CD8-positive, alpha-beta memory T cell (primary cell): Measurements from ENCODE around the gene IRF5. TPM values are rescaled to one million over a fixed set of nuclear protein-coding genes. Genes with fewer than 3 reads are reported as not detected.
"Not testable (repeated sequence)": the region's sequence is repeated elsewhere in the genome, so short reads cannot be mapped to it uniquely, and the experiment has no call there.

Source experiments
- CTCF ChIA-PET: fragments of 350-600 bp; sonication (Branson Sonifier 250); formaldehyde crosslinking; loops from one replicate; lab custom pipeline; 2021; ENCODE audit warnings: antibody characterized with exemption; lab: Charles Lee
- POLR2A ChIA-PET: fragments of 350-600 bp; sonication (Branson Sonifier 250); formaldehyde crosslinking; loops from one replicate; lab custom pipeline; 2021; ENCODE audit warnings: antibody characterized with exemption; lab: Charles Lee
- DNase-seq, 5 donors: peaks; one replicate each; pipeline versions ENCODE4 v3.0.0 to v3.0.0-alpha.2; 2020 to 2022; ENCODE audit warnings: mixed read lengths in 1 of 5
- H3K27ac ChIP-seq: one replicate; pipeline ENCODE4 v1.7.0; 2013; ENCODE audit warnings: low read depth, mild to moderate bottlenecking, low read length, moderate library complexity
- H3K27me3 ChIP-seq: 2 replicates; pipeline ENCODE4 v1.7.0; 2013; ENCODE audit warnings: low read length, mild to moderate bottlenecking; ENCODE audit not compliant: insufficient read depth, poor library complexity, severe bottlenecking
- H3K36me3 ChIP-seq: 2 replicates; pipeline ENCODE4 v1.7.0; 2013; ENCODE audit warnings: mild to moderate bottlenecking, low read length, moderate library complexity; ENCODE audit not compliant: insufficient read depth
- H3K4me1 ChIP-seq: 2 replicates; pipeline ENCODE4 v1.7.0; 2013; ENCODE audit warnings: mild to moderate bottlenecking, low read length, moderate library complexity; ENCODE audit not compliant: insufficient read depth
- H3K4me3 ChIP-seq: 2 replicates; pipeline ENCODE4 v1.7.0; 2013; ENCODE audit warnings: mild to moderate bottlenecking, low read length
- H3K9me3 ChIP-seq: 2 replicates; pipeline ENCODE4 v1.7.0; 2013; ENCODE audit warnings: mild to moderate bottlenecking, low read length
- H3K27ac Mint-ChIP-seq, 8 donors: one replicate each; pipeline ENCODE4 v1.8.0; 2020 to 2021; ENCODE audit warnings: mixed read lengths in 8 of 8, mild to moderate bottlenecking in 6 of 8, inconsistent platforms in 3 of 8, moderate library complexity in 3 of 8
- H3K27me3 Mint-ChIP-seq, 2 donors: one replicate each; pipeline ENCODE4 v1.8.0; 2020 to 2021; ENCODE audit warnings: mixed read lengths in 2 of 2, mild to moderate bottlenecking in 1 of 2, moderate library complexity in 1 of 2
- H3K36me3 Mint-ChIP-seq, 3 donors: one replicate each; pipeline ENCODE4 v1.8.0; 2020 to 2021; ENCODE audit warnings: mixed read lengths in 3 of 3, inconsistent platforms in 1 of 3, mild to moderate bottlenecking in 1 of 3
- H3K4me1 Mint-ChIP-seq, 3 donors: one replicate each; pipeline ENCODE4 v1.8.0; 2020 to 2021; ENCODE audit warnings: mixed read lengths in 3 of 3, inconsistent platforms in 1 of 3, mild to moderate bottlenecking in 1 of 3
- H3K4me3 Mint-ChIP-seq, 7 donors: one replicate each; pipeline ENCODE4 v1.8.0; 2020 to 2021; ENCODE audit warnings: mixed read lengths in 7 of 7, mild to moderate bottlenecking in 6 of 7, moderate library complexity in 4 of 7, inconsistent platforms in 2 of 7
- H3K9me3 Mint-ChIP-seq, 5 donors: one replicate each; pipeline ENCODE4 v1.8.0; 2020 to 2022; ENCODE audit warnings: mixed read lengths in 5 of 5, mild to moderate bottlenecking in 3 of 5, moderate library complexity in 2 of 5, inconsistent platforms in 1 of 5
- polyA plus RNA-seq: library from polyadenylated mRNA; unstranded; fragments of 300-500 nt; fragmentation: Illumina TruSeq; gene quantifications from one replicate; pipeline ENCODE4 v1.2.3, GENCODE V29; 2021
- total RNA-seq, 2 experiments: library from RNA; stranded (reverse); gene quantifications; one replicate each; pipeline ENCODE4 v1.2.3, GENCODE V29; 2021

IRF5 gene
- total and polyA plus RNA-seq, 3 experiments from 2014 or later: 7.1 to 15.2 (median 7.8) TPM

DNA sequence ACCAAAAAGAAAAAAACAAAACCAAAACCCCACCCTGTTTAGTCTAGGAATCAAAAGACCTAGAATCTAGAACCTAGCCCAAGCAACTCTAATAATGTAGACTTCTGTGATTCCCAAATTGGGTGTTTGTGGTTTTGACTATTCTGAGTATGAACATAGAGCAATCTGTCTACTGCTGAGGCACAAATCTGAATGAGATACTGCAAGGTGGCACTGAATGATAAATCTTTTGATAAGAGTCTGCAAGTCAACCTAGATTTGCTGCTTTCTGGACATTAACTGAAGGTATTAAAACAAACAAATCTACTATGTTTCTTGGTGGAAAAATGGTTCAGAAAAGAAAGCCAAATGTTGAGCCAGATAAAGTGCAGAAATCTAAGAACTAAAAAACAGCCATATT lies 50.6 kb downstream of the IRF5 start:
- Mint-ChIP-seq H3K27me3 (no peaks in the 10 kb centered on the region), H3K4me1 (peaks cover 0 to 1% (median 0%) of the 10 kb centered on the region in 3 donors), H3K4me3 (no peak overlapping the region), H3K9me3 (no peaks in the 10 kb centered on the region), H3K27ac (peak overlapping the region in 1 of 8 donors; percentile 68), H3K36me3 (peaks cover 3 to 85% (median 18%) of the 10 kb centered on the region in 3 donors)
- CTCF ChIA-PET: no interaction called here
- POLR2A ChIA-PET: no interaction called here
- H3K4me1 ChIP-seq: no peaks in the 10 kb centered on the region
- H3K36me3 ChIP-seq: peaks cover 29% of the 10 kb centered on the region
- H3K9me3 ChIP-seq: no peaks in the 10 kb centered on the region
- DNase-seq: no peak
- no peaks in the 10 kb centered on the region for H3K27me3 ChIP-seq
- no peak overlapping the region for H3K27ac ChIP-seq
- no peak overlapping the region for H3K4me3 ChIP-seq

DNA sequence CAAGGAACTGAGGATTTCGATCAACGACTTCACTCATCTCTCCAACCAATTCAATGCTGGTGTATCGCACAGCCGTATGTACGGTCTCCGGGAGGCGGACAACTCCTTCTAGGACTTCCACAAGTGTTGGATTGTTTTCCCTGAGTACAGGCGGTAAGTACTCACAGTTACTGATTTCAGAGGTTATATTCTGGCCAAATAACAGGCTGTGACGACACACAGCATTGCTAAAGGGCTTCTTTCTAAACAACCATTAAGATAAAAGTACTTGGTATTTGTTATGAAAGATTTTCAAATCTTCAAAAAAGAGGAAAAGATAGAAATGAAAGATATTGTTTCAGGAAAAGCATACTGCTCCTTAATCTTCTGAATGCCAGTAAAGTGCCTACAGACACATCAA lies 52.2 kb downstream of the IRF5 start:
- Histone ChIP-seq H3K27me3 (no peaks in the 10 kb centered on the region), H3K4me3 (no peak overlapping the region), H3K27ac (no peak overlapping the region), H3K36me3 (peaks cover 18% of the 10 kb centered on the region), H3K9me3 (no peaks in the 10 kb centered on the region), H3K4me1 (no peaks in the 10 kb centered on the region)
- H3K4me1 Mint-ChIP-seq: peaks cover 0 to 1% (median 0%) of the 10 kb centered on the region in 3 donors
- H3K27me3 Mint-ChIP-seq: no peaks in the 10 kb centered on the region
- ChIA-PET POLR2A (no interaction called here), CTCF (interaction anchor here (0.6 to 0.7 kb wide), 2 partner anchors 450 to 1495 kb away, joined by 3 read pairs; no protein-coding TSS in a partner anchor)
- H3K27ac Mint-ChIP-seq: no peak overlapping the region
- H3K36me3 Mint-ChIP-seq: peaks cover 3 to 83% (median 17%) of the 10 kb centered on the region in 3 donors
- no peaks in the 10 kb centered on the region for H3K9me3 Mint-ChIP-seq
- no peak overlapping the region for H3K4me3 Mint-ChIP-seq
- DNase-seq: no peak

DNA sequence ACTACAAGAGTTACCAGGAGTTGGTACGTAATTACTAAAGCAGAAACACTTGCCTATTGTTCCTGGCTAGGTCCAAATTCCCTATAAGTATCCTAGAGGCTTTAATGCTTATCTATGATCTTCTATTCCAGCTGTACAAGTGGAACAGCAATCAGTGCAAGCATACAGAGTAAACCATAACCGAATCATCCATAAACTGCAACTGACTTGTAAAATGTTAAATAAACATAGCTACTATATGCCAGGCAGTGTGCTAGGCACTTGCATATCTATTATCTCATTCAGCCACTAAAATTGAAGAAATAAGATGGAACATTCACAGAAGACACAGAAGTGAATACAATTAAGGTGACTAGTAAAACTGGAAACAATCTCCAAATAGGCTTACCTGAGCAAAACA lies 55.7 kb downstream of the IRF5 start:
- POLR2A ChIA-PET: interaction anchor here (0.6 kb wide), 1 partner anchor 48 kb away, joined by 4 read pairs; no protein-coding TSS in a partner anchor
- no peak overlapping the region for H3K27ac Mint-ChIP-seq
- no peaks in the 10 kb centered on the region for H3K4me1 Mint-ChIP-seq
- CTCF ChIA-PET: no interaction called here
- Histone ChIP-seq H3K4me1 (no peaks in the 10 kb centered on the region), H3K9me3 (no peaks in the 10 kb centered on the region), H3K27ac (no peak overlapping the region), H3K36me3 (peaks cover 10% of the 10 kb centered on the region), H3K27me3 (no peaks in the 10 kb centered on the region), H3K4me3 (no peak overlapping the region)
- peaks cover 0 to 78% (median 13%) of the 10 kb centered on the region in 3 donors for H3K36me3 Mint-ChIP-seq
- no peak overlapping the region for H3K4me3 Mint-ChIP-seq
- H3K27me3 Mint-ChIP-seq: no peaks in the 10 kb centered on the region
- no peaks in the 10 kb centered on the region for H3K9me3 Mint-ChIP-seq
- no peak for DNase-seq

- H3K4me1 Mint-ChIP-seq, DNase-seq, H3K27ac Mint-ChIP-seq, H3K4me1 ChIP-seq, H3K27me3 Mint-ChIP-seq, H3K9me3 ChIP-seq, H3K27ac ChIP-seq, H3K27me3 ChIP-seq, H3K4me3 ChIP-seq, H3K9me3 Mint-ChIP-seq, H3K4me3 Mint-ChIP-seq, CTCF ChIA-PET: not testable (repeated sequence)
- H3K36me3 ChIP-seq: peaks cover 14% of the 10 kb centered on the region
- peaks cover 0 to 77% (median 13%) of the 10 kb centered on the region in 3 donors for H3K36me3 Mint-ChIP-seq
- POLR2A ChIA-PET: interaction anchor here (0.7 kb wide), 1 partner anchor 87 kb away, joined by 3 read pairs; no protein-coding TSS in a partner anchor
These were observed 56.8 kb downstream of the IRF5 start for GRCh38 chr7:128994560-128994959.

GRCh38 chr7:128997181-128997580 lies 59.5 kb downstream of the IRF5 start:
- POLR2A ChIA-PET: no interaction called here
- H3K4me1 ChIP-seq: no peaks in the 10 kb centered on the region
- no peak overlapping the region for H3K27ac ChIP-seq
- no peaks in the 10 kb centered on the region for H3K9me3 Mint-ChIP-seq
- CTCF ChIA-PET: no interaction called here
- peaks cover 23% of the 10 kb centered on the region for H3K36me3 ChIP-seq
- H3K27me3 Mint-ChIP-seq: no peaks in the 10 kb centered on the region
- no peak for DNase-seq
- peaks cover 0 to 73% (median 21%) of the 10 kb centered on the region in 3 donors for H3K36me3 Mint-ChIP-seq
- no peak overlapping the region for H3K4me3 ChIP-seq
- no peaks in the 10 kb centered on the region for H3K9me3 ChIP-seq
- peak overlapping the region in 1 of 8 donors; percentile 47 for H3K27ac Mint-ChIP-seq
- no peak overlapping the region for H3K4me3 Mint-ChIP-seq
- H3K27me3 ChIP-seq: no peaks in the 10 kb centered on the region
- no peaks in the 10 kb centered on the region for H3K4me1 Mint-ChIP-seq

Other genes with a start within 250 kb of the IRF5 start
- 10 to 100 TPM; 51.4 to 52.0 TPM for gene CALU, start 198.6 kb upstream of the IRF5 start, total RNA-seq
- gene CALU, start 198.6 kb upstream of the IRF5 start, polyA plus RNA-seq: 28.8 TPM
- gene OPN1SW, start 162.1 kb upstream of the IRF5 start, total RNA-seq: not detected
- gene OPN1SW, start 162.1 kb upstream of the IRF5 start, polyA plus RNA-seq: not detected
- gene CCDC136, start 146.0 kb upstream of the IRF5 start, total RNA-seq: 1 to 10 TPM; 8.7 to 9.0 TPM
- 2.6 TPM for gene CCDC136, start 146.0 kb upstream of the IRF5 start, polyA plus RNA-seq
- not detected for gene FLNC, start 107.5 kb upstream of the IRF5 start, total RNA-seq
- not detected for gene FLNC, start 107.5 kb upstream of the IRF5 start, polyA plus RNA-seq
- gene ATP6V1F, start 75.1 kb upstream of the IRF5 start, total RNA-seq: 100 to 1,000 TPM; 145 to 147 TPM
- gene ATP6V1F, start 75.1 kb upstream of the IRF5 start, polyA plus RNA-seq: 295 TPM
- 1 to 10 TPM in 1 of 2 experiments, under 1 TPM in 1; 0.84 to 1.1 TPM for gene KCP, start 27.2 kb upstream of the IRF5 start, total RNA-seq
- not detected for gene KCP, start 27.2 kb upstream of the IRF5 start, polyA plus RNA-seq
- 10 to 100 TPM; 80.5 to 82.1 TPM for gene TNPO3, start 117.2 kb downstream of the IRF5 start, total RNA-seq
- 43.1 TPM for gene TNPO3, start 117.2 kb downstream of the IRF5 start, polyA plus RNA-seq
- gene TSPAN33, start 206.8 kb downstream of the IRF5 start, total RNA-seq: 10 to 100 TPM; 23.2 to 23.6 TPM
- gene TSPAN33, start 206.8 kb downstream of the IRF5 start, polyA plus RNA-seq: 11.6 TPM